ENCODE data around the gene PDE6G. TPM values are rescaled to one million over a fixed set of nuclear protein-coding genes. Genes with fewer than 3 reads are reported as not detected.
"Not testable (repeated sequence)": the region's sequence is repeated elsewhere in the genome, so short reads cannot be mapped to it uniquely, and the experiment has no call there.

The PDE6G gene
- total RNA-seq, 1 experiment from 2014 or later = 0.85 TPM

DNA sequence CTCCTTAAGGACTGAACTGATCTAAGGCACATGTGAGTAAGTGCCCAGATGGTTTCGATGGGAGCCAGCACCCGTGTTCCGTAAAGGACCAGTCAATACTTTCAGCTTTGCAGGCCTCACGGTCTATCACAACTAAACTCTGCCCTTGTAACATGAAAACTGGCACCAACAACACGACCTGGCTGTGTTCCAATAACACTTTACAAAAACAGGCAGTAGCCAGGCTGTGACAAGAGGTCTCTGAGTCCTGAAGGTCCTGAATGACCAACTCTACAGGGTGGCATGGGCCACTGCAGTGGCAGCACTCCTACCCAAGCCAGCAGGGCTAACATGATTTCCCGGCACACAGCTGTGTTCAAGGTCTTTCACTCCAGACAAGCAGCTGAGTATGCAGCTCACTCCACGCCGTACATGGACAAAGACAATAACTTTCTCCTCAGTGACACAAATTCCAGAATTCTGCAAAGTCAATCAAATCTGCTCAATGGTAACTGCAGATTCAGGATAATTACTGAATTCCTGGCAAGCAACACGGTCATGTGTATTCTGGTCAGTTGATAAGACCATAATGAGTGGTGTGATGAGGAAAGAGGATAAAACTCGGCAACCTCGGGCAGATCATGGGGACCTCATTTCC, 34.7 kb downstream of the PDE6G start:
- no peak overlapping the region for H3K27ac ChIP-seq (ENCODE audit: low read length)
- no peaks in the 10 kb centered on the region for H3K27me3 ChIP-seq (ENCODE audit: control insufficient read depth, insufficient read depth, low read length)
- intact Hi-C loops (cut with micrococcal nuclease; ENCODE audit: unreplicated experiment) (no loop called here), in situ Hi-C loops (cut with HindIII; ENCODE audit: low pct_unique_long_range_greater_than_20kb, low sequenced_read_pairs) (no loop called here)
- CTCF ChIA-PET = interaction anchor here (0.6 kb wide), 1 partner anchor 876 kb away, joined by 3 read pairs; no protein-coding TSS in a partner anchor
- H3K4me3 ChIP-seq (ENCODE audit: low read depth in 2 of 2, low read length in 2 of 2) = no peak overlapping the region
- H3K36me3 ChIP-seq (ENCODE audit: control insufficient read depth, insufficient read depth, low read length) = peaks cover 35% of the 10 kb centered on the region
- DNase-seq (ENCODE audit: low read depth, low spot score) (no peak), ATAC-seq (no peak)
- BruUV-seq (replicated peaks) = TSS peak; percentile 41
- TF ChIP-seq TCF7L2 (IDR thresholded peaks at IDR 0.05; ENCODE audit: low read depth, low read length) (no peak), REST (IDR thresholded peaks at IDR 0.05; ENCODE audit: insufficient read depth in 1 of 2, low read depth in 2 of 2, low read length in 1 of 2) (no peak), SIN3A (IDR thresholded peaks at IDR 0.05; ENCODE audit: borderline replicate concordance, insufficient read depth, low read depth, low read length) (no peak), POLR2AphosphoS5 (IDR thresholded peaks at IDR 0.05; ENCODE audit: low read depth, low read length) (no peak; the same call in 1 of the 2 replicates)
- TF ChIP-seq, protein P1, sequence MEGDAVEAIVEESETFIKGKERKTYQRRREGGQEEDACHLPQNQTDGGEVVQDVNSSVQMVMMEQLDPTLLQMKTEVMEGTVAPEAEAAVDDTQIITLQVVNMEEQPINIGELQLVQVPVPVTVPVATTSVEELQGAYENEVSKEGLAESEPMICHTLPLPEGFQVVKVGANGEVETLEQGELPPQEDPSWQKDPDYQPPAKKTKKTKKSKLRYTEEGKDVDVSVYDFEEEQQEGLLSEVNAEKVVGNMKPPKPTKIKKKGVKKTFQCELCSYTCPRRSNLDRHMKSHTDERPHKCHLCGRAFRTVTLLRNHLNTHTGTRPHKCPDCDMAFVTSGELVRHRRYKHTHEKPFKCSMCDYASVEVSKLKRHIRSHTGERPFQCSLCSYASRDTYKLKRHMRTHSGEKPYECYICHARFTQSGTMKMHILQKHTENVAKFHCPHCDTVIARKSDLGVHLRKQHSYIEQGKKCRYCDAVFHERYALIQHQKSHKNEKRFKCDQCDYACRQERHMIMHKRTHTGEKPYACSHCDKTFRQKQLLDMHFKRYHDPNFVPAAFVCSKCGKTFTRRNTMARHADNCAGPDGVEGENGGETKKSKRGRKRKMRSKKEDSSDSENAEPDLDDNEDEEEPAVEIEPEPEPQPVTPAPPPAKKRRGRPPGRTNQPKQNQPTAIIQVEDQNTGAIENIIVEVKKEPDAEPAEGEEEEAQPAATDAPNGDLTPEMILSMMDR (IDR thresholded peaks at IDR 0.05) = no peak
- no peaks in the 10 kb centered on the region for H3K9me3 ChIP-seq (ENCODE audit: control insufficient read depth, insufficient read depth, low read depth, low read length)
- POLR2A ChIA-PET = interaction anchor here (0.7 kb wide), 1 partner anchor 37 kb away, joined by 3 read pairs; no protein-coding TSS in a partner anchor
- H3K4me1 ChIP-seq (ENCODE audit: control insufficient read depth, insufficient read depth, low read length) = no peaks in the 10 kb centered on the region

DNA sequence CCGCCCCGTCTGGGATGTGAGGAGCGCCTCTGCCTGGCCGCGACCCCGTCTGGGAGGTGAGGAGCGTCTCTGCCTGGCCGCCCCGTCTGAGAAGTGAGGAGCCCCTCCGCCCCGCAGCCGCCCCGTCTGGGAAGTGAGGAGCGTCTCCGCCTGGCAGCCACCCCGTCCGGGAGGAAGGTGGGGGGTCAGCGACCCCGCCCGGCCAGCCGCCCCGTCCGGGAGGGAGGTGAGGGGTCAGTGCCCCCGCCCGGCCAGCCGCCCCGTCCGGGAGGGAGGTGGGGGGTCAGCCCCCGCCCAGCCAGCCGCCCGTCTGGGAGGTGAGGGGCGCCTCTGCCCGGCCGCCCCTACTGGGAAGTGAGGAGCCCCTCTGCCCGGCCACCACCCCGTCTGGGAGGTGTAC, 38.0 kb downstream of the PDE6G start:
- BruUV-seq (replicated peaks); CTCF ChIA-PET; POLR2A ChIA-PET; H3K4me1 ChIP-seq (ENCODE audit: control insufficient read depth, insufficient read depth, low read length); H3K27me3 ChIP-seq (ENCODE audit: control insufficient read depth, insufficient read depth, low read length); H3K27ac ChIP-seq (ENCODE audit: low read length); H3K4me3 ChIP-seq (ENCODE audit: low read depth in 2 of 2, low read length in 2 of 2); in situ Hi-C loops (cut with HindIII; ENCODE audit: low pct_unique_long_range_greater_than_20kb, low sequenced_read_pairs); ATAC-seq; H3K9me3 ChIP-seq (ENCODE audit: control insufficient read depth, insufficient read depth, low read depth, low read length); DNase-seq (ENCODE audit: low read depth, low spot score); intact Hi-C loops (cut with micrococcal nuclease; ENCODE audit: unreplicated experiment): not testable (repeated sequence)
- peaks cover 25% of the 10 kb centered on the region for H3K36me3 ChIP-seq (ENCODE audit: control insufficient read depth, insufficient read depth, low read length)

GRCh38 chr17:81616877-81617276, 39.5 kb downstream of the PDE6G start:
- no TSS peak for BruUV-seq (replicated peaks)
- Histone ChIP-seq H3K9me3 (ENCODE audit: control insufficient read depth, insufficient read depth, low read depth, low read length) (no peaks in the 10 kb centered on the region), H3K4me3 (ENCODE audit: low read depth in 2 of 2, low read length in 2 of 2) (no peak overlapping the region), H3K4me1 (ENCODE audit: control insufficient read depth, insufficient read depth, low read length) (no peaks in the 10 kb centered on the region), H3K36me3 (ENCODE audit: control insufficient read depth, insufficient read depth, low read length) (peaks cover 28% of the 10 kb centered on the region), H3K27ac (ENCODE audit: low read length) (no peak overlapping the region), H3K27me3 (ENCODE audit: control insufficient read depth, insufficient read depth, low read length) (no peaks in the 10 kb centered on the region)
- ChIA-PET CTCF (no interaction called here), POLR2A (no interaction called here)
- in situ Hi-C loops (cut with HindIII; ENCODE audit: low pct_unique_long_range_greater_than_20kb, low sequenced_read_pairs) = no loop called here
- DNase-seq (ENCODE audit: low read depth, low spot score) (no peak), ATAC-seq (no peak)
- TF ChIP-seq SIN3A (IDR thresholded peaks at IDR 0.05; ENCODE audit: borderline replicate concordance, insufficient read depth, low read depth, low read length) (no peak), POLR2AphosphoS5 (IDR thresholded peaks at IDR 0.05; ENCODE audit: low read depth, low read length) (no peak), REST (IDR thresholded peaks at IDR 0.05; ENCODE audit: insufficient read depth in 1 of 2, low read depth in 2 of 2, low read length in 1 of 2) (no peak), TCF7L2 (IDR thresholded peaks at IDR 0.05; ENCODE audit: low read depth, low read length) (no peak)
- TF ChIP-seq, protein P1 (IDR thresholded peaks at IDR 0.05) = no peak
- intact Hi-C loops (cut with micrococcal nuclease; ENCODE audit: unreplicated experiment) = no loop called here
